ENCODE results near the gene WDR5B.

The WDR5B gene

DNA sequence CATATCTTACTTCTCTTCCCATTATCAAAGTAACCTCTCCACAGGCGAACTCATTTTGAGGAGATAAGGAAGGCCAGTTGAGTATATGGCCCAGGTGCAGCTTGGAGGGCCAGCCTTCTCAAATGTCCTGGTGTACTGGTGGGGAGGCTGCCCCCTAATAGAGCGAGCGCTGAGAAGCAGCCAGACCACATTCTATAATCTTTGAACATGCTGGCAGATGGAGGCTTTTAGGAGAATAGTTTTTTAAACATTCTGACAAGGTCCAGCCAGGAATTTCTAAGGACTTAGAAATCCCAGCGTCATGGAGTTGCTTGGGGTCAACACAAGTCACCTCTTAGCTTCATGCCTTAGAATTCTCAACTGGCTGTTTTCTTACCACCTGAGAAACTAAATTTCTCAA, 5.8 kb downstream of the WDR5B start:
- Histone ChIP-seq H3K4me1 (ENCODE audit: insufficient read depth, low read length) (peaks cover 22% of the 10 kb centered on the region), H3K36me3 (ENCODE audit: insufficient read depth, low read length) (peaks cover 74% of the 10 kb centered on the region), H4K20me1 (ENCODE audit: insufficient read depth, low read length) (no peaks in the 10 kb centered on the region; the same call in 1 of the 2 replicates), H3K4me2 (ENCODE audit: insufficient read depth, low read length) (no peak overlapping the region), H3K9me3 (ENCODE audit: insufficient read depth, low read length, severe bottlenecking) (no peaks in the 10 kb centered on the region), H3K9ac (ENCODE audit: low read depth, low read length) (no peak overlapping the region), H3K27ac (ENCODE audit: low read length) (no peak overlapping the region), H2AFZ (ENCODE audit: low read depth, low read length) (no peak overlapping the region), H3K4me3 (ENCODE audit: low read depth in 1 of 2, low read length in 2 of 2) (no peak overlapping the region), H3K27me3 (ENCODE audit: insufficient read depth, low read length, poor library complexity) (no peaks in the 10 kb centered on the region), H3K79me2 (ENCODE audit: insufficient read depth, low read length) (peaks cover 29% of the 10 kb centered on the region)
- ATAC-seq (ENCODE audit: insufficient read depth, low read depth) (no peak), DNase-seq (no peak)
- TF ChIP-seq, protein P1, sequence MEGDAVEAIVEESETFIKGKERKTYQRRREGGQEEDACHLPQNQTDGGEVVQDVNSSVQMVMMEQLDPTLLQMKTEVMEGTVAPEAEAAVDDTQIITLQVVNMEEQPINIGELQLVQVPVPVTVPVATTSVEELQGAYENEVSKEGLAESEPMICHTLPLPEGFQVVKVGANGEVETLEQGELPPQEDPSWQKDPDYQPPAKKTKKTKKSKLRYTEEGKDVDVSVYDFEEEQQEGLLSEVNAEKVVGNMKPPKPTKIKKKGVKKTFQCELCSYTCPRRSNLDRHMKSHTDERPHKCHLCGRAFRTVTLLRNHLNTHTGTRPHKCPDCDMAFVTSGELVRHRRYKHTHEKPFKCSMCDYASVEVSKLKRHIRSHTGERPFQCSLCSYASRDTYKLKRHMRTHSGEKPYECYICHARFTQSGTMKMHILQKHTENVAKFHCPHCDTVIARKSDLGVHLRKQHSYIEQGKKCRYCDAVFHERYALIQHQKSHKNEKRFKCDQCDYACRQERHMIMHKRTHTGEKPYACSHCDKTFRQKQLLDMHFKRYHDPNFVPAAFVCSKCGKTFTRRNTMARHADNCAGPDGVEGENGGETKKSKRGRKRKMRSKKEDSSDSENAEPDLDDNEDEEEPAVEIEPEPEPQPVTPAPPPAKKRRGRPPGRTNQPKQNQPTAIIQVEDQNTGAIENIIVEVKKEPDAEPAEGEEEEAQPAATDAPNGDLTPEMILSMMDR (IDR thresholded peaks at IDR 0.05; ENCODE audit: borderline replicate concordance, extremely low read depth, low read length, poor library complexity, severe bottlenecking), result no peak
- TF ChIP-seq EZH2 (IDR thresholded peaks at IDR 0.05; ENCODE audit: borderline replicate concordance, low read depth, low read length, severe bottlenecking), result no peak

DNA sequence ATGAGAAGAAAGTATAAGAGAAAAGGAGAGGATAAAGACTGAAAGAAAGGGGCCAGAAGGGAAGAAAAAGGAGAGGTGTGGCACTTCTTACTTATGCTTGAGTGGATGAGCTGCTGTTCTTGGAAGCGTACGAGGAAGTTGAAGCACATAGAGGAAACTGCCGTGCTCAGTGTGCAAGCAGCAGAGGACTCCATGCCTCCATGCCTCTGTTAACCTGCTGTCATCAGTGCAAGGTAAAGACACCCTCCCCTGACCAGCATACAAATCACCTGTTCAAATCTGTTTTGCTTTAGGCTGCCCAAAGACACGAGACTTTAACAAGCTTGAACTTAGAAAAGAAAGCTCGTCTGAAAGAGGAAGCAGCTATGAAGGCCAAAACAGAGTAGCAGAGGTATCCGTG, 6.4 kb downstream of the WDR5B start:
- Histone ChIP-seq H3K4me1 (ENCODE audit: insufficient read depth, low read length) (peaks cover 15% of the 10 kb centered on the region), H3K9ac (ENCODE audit: low read depth, low read length) (no peak overlapping the region), H4K20me1 (ENCODE audit: insufficient read depth, low read length) (no peaks in the 10 kb centered on the region; the same call in 1 of the 2 replicates), H3K27ac (ENCODE audit: low read length) (no peak overlapping the region), H3K79me2 (ENCODE audit: insufficient read depth, low read length) (peaks cover 22% of the 10 kb centered on the region), H2AFZ (ENCODE audit: low read depth, low read length) (no peak overlapping the region), H3K4me3 (ENCODE audit: low read depth in 1 of 2, low read length in 2 of 2) (no peak overlapping the region), H3K9me3 (ENCODE audit: insufficient read depth, low read length, severe bottlenecking) (no peaks in the 10 kb centered on the region), H3K36me3 (ENCODE audit: insufficient read depth, low read length) (peaks cover 80% of the 10 kb centered on the region), H3K4me2 (ENCODE audit: insufficient read depth, low read length) (no peak overlapping the region), H3K27me3 (ENCODE audit: insufficient read depth, low read length, poor library complexity) (no peaks in the 10 kb centered on the region)
- ATAC-seq (ENCODE audit: insufficient read depth, low read depth) (no peak), DNase-seq (no peak)
- TF ChIP-seq EZH2 (IDR thresholded peaks at IDR 0.05; ENCODE audit: borderline replicate concordance, low read depth, low read length, severe bottlenecking), result no peak
- TF ChIP-seq, protein P1 (IDR thresholded peaks at IDR 0.05; ENCODE audit: borderline replicate concordance, extremely low read depth, low read length, poor library complexity, severe bottlenecking), result no peak

DNA sequence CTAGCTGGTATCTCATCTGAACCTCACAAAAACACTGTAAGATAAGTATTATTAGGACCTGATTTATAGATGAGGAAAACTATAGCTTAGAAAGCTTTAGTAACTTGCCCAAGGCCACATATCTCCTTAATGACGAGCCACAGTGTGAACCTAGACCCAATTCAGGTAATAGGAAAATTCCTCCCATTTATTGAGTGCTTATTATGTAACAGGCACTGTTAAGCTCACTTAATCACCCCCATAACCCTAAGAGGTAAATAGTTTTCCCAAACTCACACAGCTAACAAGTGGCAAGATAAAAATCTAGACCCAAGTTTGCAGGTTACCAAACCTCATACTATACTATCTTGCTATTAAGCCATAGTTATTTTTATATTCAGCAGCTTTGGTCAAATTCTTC, 7.9 kb downstream of the WDR5B start:
- H3K27ac ChIP-seq (ENCODE audit: low read length), result no peak overlapping the region
- H3K4me1 ChIP-seq (ENCODE audit: insufficient read depth, low read length), result 0 out of 2 replicates have a peak, but pooled peaks cover under 1% of the 10 kb centered on the region
- no peak overlapping the region for H3K4me3 ChIP-seq (ENCODE audit: low read depth in 1 of 2, low read length in 2 of 2)
- DNase-seq (no peak), ATAC-seq (ENCODE audit: insufficient read depth, low read depth) (no peak)
- H3K9me3 ChIP-seq (ENCODE audit: insufficient read depth, low read length, severe bottlenecking), result no peaks in the 10 kb centered on the region
- H3K9ac ChIP-seq (ENCODE audit: low read depth, low read length), result no peak overlapping the region
- H2AFZ ChIP-seq (ENCODE audit: low read depth, low read length), result no peak overlapping the region
- TF ChIP-seq, protein P1 (IDR thresholded peaks at IDR 0.05; ENCODE audit: borderline replicate concordance, extremely low read depth, low read length, poor library complexity, severe bottlenecking), result no peak
- TF ChIP-seq EZH2 (IDR thresholded peaks at IDR 0.05; ENCODE audit: borderline replicate concordance, low read depth, low read length, severe bottlenecking), result no peak
- peaks cover 89% of the 10 kb centered on the region for H3K36me3 ChIP-seq (ENCODE audit: insufficient read depth, low read length)
- no peak overlapping the region for H3K4me2 ChIP-seq (ENCODE audit: insufficient read depth, low read length)
- no peaks in the 10 kb centered on the region; the same call in 1 of the 2 replicates for H4K20me1 ChIP-seq (ENCODE audit: insufficient read depth, low read length)
- peaks cover 9% of the 10 kb centered on the region for H3K79me2 ChIP-seq (ENCODE audit: insufficient read depth, low read length)
- H3K27me3 ChIP-seq (ENCODE audit: insufficient read depth, low read length, poor library complexity), result no peaks in the 10 kb centered on the region

DNA sequence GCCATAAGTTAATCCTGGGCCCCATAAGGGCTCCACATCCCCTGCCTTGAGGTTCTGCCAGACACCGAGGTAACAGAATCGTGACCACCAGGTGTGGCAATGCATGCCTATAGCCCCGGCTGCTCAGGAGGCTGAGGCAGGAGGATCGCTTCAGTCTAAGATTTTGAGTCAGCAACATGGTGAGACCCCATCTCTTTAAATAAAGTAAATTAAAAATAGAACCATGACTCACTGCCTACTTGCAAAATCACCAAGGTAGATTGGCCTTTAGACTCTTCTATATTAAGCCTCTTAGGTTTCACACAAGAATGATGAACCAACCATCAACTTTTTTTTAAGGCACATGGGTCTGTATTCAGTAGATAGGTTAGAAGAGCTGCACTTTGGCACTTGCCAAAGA, 9.7 kb downstream of the WDR5B start:
- no peak overlapping the region for H2AFZ ChIP-seq (ENCODE audit: low read depth, low read length)
- H3K9me3 ChIP-seq (ENCODE audit: insufficient read depth, low read length, severe bottlenecking), result no peaks in the 10 kb centered on the region
- peaks cover 83% of the 10 kb centered on the region for H3K36me3 ChIP-seq (ENCODE audit: insufficient read depth, low read length)
- H3K4me1 ChIP-seq (ENCODE audit: insufficient read depth, low read length), result no peaks in the 10 kb centered on the region
- DNase-seq (no peak), ATAC-seq (ENCODE audit: insufficient read depth, low read depth) (no peak)
- H3K4me3 ChIP-seq (ENCODE audit: low read depth in 1 of 2, low read length in 2 of 2), result no peak overlapping the region
- no peaks in the 10 kb centered on the region for H4K20me1 ChIP-seq (ENCODE audit: insufficient read depth, low read length)
- TF ChIP-seq EZH2 (IDR thresholded peaks at IDR 0.05; ENCODE audit: borderline replicate concordance, low read depth, low read length, severe bottlenecking), result no peak
- TF ChIP-seq, protein P1 (IDR thresholded peaks at IDR 0.05; ENCODE audit: borderline replicate concordance, extremely low read depth, low read length, poor library complexity, severe bottlenecking), result no peak
- H3K79me2 ChIP-seq (ENCODE audit: insufficient read depth, low read length), result peaks cover 4% of the 10 kb centered on the region
- H3K4me2 ChIP-seq (ENCODE audit: insufficient read depth, low read length), result no peak overlapping the region
- H3K27ac ChIP-seq (ENCODE audit: low read length), result no peak overlapping the region
- no peak overlapping the region for H3K9ac ChIP-seq (ENCODE audit: low read depth, low read length)
- no peaks in the 10 kb centered on the region for H3K27me3 ChIP-seq (ENCODE audit: insufficient read depth, low read length, poor library complexity)

Data from DND-41 (cell line).